HG03060 (cell line): ENCODE data around the gene SCRN2.

Experiments used
- ATAC-seq: cut with Tn5 transposase; IDR thresholded peaks from one replicate; pipeline ENCODE4 v1.9.1; 2021; ENCODE audit warnings: low read depth, moderate number of reproducible peaks; ENCODE audit not compliant: unreplicated experiment

Gene SCRN2

DNA sequence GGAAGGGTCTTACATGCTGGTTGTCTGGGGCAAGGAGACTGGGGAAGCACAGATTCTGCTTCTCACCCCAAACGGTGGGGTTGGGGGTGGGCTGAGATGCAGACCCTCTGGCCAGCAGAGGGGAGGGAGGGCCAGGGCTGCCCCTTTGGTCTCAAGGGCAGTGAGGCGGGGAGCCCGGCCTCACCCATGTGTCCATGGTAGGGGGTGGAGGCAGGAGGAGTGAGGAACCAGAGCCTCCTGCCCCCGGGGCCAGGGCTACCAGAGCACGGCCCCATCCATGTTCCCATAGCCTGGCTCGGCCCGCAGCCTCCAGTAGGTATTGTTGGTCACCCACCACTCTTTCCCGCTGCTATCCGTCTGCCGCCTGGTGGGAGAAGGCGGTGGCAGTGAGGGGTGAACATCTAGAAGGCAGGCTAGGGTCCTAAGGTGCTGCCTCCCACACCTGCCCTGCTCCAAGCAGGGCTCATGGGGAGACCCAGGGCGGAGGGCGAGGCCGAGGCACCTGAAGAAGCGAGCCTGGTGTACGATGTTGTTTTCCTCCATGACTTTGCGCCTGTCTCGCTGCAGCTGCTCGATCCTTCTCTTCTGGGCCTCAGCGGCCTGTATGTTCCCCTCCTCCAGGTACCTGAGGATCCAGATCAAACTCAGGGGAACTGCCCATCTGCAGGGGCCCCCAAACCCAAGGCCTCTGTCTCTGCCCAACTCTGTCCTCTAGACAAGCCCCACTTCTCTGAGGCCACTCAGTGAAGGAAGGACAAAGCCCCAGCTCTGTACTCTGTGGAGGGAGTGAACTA is 32.8 kb downstream of the SCRN2 start:
- ATAC-seq = no peak

DNA sequence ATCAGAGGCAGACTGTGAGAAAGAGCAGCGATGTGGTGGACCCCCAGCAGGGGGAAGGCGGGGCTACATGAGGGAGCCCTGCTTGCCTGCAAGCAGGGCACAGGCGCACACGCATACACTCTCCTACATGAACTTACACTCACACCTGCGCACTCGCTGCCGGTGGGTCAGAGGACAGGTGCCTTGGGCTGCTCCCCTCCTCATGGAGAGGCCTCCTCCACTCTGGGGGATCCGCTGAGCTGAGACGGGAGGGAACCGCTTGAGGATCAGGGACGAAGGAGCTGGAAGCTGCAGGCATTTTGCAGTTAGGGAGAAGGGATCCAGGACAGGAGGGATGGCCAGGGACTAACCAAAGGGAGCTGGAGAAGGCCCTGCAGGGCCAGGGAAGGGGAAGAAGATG is 33.7 kb downstream of the SCRN2 start:
- ATAC-seq = no peak

DNA sequence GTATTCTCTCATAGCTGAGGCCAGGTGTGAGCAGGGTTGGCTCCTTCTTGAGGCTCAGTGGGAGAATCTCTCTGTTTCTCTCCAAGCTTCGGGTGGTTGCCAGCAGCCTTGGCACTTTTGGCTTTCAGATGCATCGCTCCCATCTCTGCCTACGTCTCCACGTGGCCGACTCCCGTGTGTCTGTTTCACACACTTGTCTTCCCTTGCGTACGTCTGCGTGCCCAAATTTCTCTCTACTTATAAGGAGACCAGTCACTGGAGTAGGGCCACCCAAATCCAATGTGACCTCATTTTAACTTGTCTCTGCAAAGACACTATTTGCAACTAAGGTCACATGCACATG is 34.2 kb downstream of the SCRN2 start:
- no peak for ATAC-seq

DNA sequence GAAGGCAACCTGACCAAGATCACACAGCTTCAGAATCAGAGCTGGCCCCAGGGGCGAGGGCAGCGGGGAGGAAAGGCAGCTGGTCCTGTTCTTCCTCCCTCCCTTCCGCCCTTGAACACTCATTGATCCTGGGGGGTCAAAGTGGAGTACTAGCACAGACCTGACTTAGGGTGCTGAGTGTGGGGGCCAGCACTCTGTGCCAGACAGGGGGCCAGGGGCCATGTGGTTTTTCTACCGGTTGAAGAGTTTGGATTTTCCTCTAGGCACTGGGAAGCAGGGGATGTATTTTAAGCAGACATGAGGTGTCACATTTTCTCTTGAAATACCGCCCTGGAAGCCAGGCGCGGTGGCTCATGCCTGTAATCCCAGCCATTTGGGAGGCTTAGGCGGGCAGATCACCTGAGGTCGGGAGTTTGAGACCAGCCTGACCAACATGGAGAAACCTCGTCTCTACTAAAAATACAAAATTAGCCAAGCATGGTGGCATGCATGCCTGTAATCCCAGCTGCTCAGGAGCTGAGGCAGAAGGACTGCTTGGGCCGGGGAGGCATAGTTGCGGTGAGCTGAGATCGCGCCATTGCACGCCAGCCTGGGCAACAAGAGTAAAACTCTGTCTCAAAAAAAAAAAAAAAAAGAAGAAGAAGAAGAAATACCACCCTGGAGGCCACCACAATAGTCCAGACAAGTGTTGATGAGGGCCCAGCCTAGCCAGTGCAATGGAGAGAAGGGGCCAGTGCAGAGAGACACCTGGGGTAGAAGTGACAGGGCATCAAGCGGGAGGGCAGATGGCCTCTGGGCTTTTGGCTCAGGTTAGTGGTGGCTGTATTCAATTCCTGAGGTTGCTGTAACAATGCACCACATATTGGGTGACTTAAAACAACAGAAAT is 34.8 kb downstream of the SCRN2 start:
- no peak for ATAC-seq

DNA sequence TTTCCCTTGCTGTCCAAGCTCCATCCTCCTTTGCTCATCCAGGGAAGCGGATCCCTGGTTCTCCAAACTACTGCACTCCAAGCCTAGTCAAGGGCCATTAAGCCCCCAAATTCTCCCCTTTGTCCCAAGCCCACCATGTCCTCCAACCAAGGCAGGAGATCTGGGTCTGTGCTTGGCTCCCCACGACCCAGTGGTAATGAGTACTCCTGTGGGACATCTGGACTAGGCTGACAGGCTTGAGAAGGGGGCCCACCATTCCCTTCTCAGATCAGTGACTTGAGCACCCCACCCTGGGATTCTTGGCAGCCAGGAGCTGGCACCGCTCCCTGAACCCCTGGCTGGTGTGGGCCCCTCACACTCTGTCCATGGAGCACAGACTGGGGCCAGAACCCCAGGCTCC is 36.6 kb downstream of the SCRN2 start:
- no peak for ATAC-seq

DNA sequence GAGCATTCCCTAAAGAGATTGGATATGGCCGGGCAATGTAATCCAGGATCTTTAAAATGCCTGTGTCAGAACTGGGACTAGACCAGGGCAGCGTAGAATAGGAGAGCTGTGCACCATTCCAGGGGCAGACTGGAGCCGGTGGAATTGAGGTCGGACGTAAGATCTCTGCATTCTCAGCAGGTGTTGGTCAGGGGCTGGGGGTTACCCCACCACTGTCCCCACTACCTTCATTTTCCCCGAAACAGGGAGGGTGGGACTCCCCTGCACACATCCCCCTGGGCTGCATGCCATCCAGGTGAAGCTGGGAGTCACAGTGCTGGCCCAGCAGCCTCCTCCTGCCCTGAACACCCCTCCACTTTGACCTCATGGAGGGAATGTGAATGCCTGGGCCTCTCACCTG is 37.3 kb downstream of the SCRN2 start:
- ATAC-seq = no peak

DNA sequence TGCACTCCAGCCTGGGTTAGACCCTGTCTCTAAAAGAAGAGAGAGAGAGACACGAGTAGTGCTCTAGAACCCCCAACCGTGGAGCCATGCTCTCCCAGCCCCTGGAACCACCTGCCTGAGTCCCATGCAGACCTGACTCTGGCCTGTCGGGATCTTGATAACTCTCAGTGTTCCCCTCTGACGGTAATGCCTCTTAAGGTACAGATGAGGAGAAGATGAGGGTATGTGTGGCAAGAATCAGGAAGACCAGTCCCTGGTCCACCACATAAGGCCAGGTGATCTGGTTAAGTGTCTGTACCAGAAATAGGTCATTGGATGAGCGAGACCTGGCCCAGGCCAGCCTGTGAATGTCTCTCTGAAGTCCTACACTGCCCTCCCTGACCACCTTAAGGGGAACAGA is 37.9 kb downstream of the SCRN2 start:
- ATAC-seq = no peak

DNA sequence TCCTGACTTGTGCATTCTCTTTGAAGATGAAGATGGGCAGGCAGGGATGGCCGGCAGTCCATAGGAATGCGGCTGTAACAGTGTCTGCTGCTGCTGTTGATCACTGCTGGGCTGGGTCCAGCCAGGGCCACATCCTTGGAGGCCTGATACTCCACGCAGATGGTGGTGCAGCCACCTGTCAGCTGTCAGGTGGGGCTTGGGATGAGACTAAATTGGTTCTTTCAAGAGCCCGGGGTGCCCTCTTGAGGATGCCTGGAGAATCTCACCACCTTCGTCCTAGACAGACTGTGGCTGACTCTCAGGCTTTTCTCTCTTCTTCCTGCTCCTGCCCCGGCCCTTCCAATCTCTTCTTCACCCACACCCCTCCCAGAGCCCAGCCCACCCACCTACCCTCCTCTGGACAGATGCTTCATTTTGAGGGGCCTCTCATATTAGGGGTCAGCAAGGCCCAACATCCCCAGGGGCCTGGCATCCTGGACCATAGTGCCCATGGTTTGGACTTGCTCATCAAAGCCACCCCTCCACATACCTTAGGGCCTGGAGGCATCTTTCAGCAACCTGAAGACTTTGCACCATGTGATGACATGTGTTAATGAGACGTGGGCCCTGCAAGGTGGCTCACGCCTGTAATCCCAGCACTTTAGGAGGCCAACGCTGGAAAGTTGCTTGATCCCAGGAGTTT is 38.6 kb downstream of the SCRN2 start:
- no peak for ATAC-seq

DNA sequence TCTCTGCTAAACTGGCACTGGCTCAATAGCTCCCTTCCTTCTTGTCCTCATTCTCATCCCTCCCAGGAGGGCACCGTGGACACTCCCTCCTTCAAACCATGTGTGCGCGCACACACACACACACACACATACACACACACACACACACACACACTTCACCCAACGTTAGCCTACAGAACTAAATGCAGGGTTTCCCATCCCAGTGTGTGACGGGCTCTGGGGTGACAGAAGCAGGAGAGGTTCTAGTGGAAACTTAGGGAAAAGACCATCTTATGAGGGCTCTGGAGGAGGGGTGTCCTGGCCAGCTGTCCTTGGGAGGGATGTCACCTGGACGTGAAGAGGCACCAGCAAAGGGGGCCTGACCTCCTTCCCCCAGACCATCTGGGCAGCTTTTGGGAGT is 39.2 kb downstream of the SCRN2 start:
- ATAC-seq = no peak

DNA sequence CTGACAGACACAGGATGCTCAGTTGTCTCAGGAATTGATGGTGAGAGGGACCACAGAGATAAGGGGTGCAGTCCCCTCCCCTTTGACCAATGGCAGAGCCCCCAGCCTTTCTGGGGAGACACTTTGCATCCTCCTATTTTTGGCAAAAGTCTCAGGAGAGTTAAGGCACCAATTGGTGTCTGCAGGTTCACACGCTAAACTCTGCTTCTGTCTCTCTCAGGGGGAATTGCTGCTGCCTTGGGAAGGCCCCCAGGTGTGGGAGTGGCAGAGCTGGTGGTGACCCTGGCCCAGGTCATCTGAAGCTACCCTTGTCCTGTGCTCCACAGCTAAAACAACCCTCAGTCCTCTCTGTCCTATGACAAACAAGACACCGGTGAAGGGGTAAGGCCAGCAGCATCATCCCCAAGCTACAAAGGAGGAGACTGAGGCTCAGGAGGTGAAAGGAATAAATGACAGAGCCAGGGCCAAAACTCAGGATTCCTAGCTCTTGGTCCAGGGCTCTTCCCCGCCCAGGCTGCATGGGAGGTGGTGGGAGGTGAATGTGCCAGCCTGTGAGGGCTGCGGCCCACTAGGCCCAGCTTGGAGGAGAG is 39.8 kb downstream of the SCRN2 start:
- ATAC-seq = no peak

DNA sequence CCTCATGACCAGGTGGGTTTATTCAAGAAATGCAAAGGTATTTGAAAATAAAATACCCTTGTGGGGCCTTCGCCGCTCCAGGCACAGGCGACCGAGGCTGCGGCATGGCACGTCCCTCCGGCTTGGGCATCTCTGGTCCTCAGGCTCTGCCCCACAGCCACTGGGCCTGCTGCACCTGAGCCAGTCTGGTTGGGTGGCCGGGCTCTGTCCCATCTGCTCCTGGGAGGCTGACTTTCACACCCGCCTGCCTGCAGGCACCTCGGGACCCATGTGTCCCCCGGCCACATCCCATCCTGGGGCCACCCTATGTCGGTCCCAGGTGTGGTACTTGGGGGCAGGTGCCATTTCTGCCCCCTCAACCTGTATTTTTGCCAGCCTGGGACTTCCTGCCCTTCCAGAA is 40.4 kb downstream of the SCRN2 start:
- no peak for ATAC-seq

DNA sequence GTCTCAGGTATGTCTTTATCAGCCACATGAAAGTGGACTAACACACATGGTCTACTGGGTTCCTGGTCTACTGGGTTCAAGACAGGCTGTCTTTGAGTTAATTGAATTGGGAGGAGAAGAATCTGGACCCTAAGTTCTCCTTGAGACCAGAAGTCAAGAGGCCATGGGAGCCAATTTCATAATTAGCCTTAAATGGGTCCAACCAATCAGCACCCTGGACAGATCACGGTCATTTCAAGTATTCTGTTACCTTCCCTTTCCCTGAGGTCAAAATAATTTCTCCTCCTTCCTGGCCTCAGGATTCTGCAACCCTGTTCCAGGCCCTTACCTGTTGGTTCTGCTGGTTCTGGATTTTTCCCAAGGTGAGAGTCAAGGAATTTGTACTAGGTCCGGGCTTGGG is 43.3 kb downstream of the SCRN2 start:
- ATAC-seq = no peak

DNA sequence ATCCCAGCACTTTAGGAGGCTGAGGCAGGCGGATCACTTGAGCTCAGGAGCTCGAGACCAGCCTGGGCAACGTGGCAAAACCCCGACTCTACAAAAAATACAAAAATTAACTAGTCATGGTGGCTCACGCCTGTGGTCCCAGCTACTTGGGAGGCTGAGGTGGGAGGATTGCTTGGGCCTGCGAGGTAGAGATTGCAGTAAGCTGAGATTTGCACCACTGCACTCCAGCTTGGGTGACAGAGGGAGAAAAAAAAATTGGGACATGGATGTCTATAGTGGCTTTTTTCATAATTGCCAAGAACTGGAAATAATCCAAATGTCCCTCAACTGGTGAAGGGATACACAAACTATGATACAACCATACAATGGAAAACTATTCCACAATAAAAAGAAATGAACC is 48.1 kb downstream of the SCRN2 start:
- no peak for ATAC-seq

DNA sequence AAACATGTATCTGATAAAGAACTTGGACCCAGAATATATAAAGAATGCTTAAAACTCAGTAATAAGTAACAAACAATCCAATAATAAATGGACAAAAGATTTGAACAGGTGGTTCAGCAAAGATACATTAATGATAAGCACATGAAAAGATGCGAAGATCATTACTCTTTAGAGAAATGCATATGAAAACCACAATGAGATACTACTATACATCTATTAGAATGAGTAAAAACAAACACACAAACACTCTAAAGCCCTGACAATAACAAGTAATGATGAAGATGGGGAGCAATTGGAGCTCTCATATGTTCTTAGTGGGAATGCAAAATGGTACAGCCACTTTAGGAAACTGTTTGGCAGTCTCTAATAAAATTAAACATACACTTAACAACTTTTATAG is 48.6 kb downstream of the SCRN2 start:
- no peak for ATAC-seq

DNA sequence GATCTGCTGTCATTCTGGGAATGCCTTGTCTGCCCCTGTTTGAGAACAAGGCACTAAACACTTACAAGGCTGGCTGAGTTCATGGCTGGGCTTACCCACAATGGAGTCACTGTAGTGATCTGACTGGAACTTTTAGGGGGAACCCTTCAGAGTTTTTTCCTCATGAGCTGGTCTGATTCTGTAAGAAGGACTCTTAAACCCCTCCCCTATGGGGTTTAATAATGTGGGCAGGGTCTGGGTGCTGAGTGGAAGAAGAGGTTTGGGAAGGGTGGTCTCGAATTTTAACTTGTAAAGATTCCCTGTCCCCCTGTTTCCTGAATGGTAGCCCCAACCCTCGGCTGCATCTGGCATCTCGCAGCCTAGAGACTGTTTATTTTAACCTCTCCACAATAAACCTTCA is 50.0 kb downstream of the SCRN2 start:
- ATAC-seq = no peak

DNA sequence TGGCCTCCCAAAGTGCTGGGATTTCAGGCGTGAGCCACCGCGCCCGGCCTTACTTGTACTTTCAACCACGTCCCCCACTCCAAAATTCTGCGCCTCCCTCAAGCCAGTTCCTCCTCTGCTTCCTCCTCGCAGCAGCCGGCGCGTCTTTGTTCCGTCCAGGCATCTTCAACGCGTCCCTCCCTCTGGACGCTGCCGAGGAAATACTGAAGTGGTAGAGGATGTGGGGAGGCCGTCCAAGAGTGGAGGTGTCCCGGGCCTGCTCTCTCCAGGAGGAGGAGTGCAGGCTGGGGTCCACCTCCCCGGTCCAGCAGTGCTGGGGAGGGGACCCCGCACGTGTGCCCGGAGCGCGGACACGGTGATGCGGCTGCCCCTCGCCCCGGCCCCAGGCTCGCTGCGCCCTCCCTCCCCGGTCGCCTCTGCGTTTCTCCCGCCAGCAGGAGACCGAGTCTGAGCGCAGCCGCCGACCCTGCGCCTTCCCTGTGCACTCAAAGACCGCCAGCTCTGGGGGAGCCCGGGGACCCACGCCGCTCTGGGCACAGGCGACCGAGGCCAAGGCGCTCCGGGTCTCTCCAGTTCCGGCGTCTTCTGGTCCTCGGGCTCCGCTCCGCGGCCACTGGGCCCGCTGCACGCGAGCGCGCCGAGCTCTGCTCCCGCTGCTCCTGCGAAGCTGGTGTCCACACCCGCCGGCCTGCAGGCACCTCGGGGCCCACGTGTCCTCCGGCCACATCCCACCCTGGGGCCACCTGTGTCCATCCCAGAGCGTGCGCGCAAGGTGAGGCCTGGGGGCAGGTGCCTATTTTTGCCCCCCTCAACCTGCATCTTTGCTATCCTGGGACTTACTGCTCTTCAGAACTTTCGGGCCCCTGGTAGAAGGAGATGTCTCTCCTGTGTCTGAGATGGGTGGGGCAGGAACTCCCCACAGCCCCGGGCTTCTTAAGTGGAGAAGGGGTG is 51.2 kb downstream of the SCRN2 start:
- ATAC-seq = no peak
